Activated CD8-positive, alpha-beta T cell treated with anti-CD3 and anti-CD28 coated beads for 36 hours (primary cell): ENCODE data around the gene SPI1. TPM values are rescaled to one million over a fixed set of nuclear protein-coding genes. Genes with fewer than 3 reads are reported as not detected.

Source experiments
- ATAC-seq: fragments of 200-7000 bp; cut with Tn5 transposase; one replicate; pipeline ENCODE4 v1.10.0; 2021; ENCODE audit warnings: mild to moderate bottlenecking, moderate library complexity
- CTCF ChIA-PET: fragments of 350-600 bp; sonication (Branson Sonifier 250); formaldehyde crosslinking; loops from one replicate; lab custom pipeline; 2021; ENCODE audit warnings: antibody characterized with exemption; lab: Charles Lee
- POLR2A ChIA-PET: fragments of 350-600 bp; sonication (Branson Sonifier 250); formaldehyde crosslinking; loops from one replicate; lab custom pipeline; 2021; ENCODE audit warnings: antibody characterized with exemption; lab: Charles Lee
- DNase-seq: peaks from one replicate; pipeline ENCODE4 v3.0.0-alpha.2; 2020
- H3K27ac Mint-ChIP-seq: one replicate; pipeline ENCODE4 v1.8.0; 2021; ENCODE audit warnings: mild to moderate bottlenecking, mixed read lengths
- H3K27me3 Mint-ChIP-seq: one replicate; pipeline ENCODE4 v1.8.0; 2021; ENCODE audit warnings: mixed read lengths
- H3K36me3 Mint-ChIP-seq: one replicate; pipeline ENCODE4 v1.8.0; 2021; ENCODE audit warnings: low read depth, mixed read lengths
- H3K4me1 Mint-ChIP-seq: one replicate; pipeline ENCODE4 v1.8.0; 2021; ENCODE audit warnings: low read depth, mixed read lengths
- H3K4me3 Mint-ChIP-seq: one replicate; pipeline ENCODE4 v1.8.0; 2021; ENCODE audit warnings: mild to moderate bottlenecking, moderate library complexity, mixed read lengths
- H3K9me3 Mint-ChIP-seq: one replicate; pipeline ENCODE4 v1.8.0; 2021; ENCODE audit warnings: mixed read lengths
- intact Hi-C: fragments of 100-400 bp; cut with micrococcal nuclease; formaldehyde crosslinking; loops from one replicate; pipeline ENCODE4 v1.10.0; 2022
- total RNA-seq, 2 experiments: library from RNA; stranded (reverse); gene quantifications; one replicate each; pipeline ENCODE4 v1.2.3, GENCODE V29; 2021
- TF ChIP-seq, protein P1 (sequence below): fragments of 200-600 bp; IDR thresholded peaks from one replicate; pipeline ENCODE4 v1.8.0; 2022; ENCODE audit warnings: antibody characterized with exemption, mild to moderate bottlenecking

The SPI1 gene
- total RNA-seq, 2 experiments from 2014 or later = 0.25 TPM; not detected in 1

DNA sequence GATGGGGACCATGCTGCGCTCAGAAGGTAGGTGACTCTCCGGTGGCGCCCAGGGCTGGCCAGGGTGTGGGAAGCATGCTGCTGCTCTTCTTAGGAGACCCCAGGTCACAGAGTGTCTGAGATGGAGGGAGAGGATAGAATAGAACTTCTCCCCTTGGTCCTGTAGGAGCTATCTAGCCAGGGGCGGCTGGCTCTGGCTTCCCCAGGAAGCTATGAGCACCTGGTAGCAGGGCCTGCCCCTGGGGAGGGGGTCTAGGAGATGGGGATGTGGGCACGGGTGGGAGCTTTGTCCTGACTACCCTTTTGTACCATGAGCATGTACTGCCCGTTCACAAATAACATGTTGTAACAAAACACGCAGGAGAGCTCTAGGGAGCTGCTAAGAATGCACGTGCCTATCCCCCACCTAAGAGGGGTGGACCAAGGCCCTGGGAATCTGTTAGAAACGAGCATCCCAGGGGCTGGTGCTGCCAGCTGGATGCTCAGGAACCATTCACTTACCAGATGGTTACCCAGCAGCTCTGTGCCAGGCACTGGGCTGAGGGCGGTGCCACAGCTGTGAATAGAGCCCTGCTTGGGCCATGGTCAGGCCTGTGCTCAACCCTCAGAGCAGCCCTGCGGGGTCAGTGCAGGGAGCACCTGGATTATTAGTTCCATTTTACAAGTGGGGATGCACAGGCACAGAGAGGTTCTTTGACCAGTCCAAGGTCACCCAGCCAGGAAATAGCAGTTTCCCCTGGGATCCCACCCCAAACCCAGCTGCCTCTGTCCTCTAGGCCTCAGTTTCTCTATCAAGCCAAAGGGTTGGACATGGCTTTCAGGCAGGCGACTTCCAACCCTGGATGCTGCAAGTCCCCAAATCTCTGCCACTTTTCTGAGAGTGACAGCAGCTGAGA lies 32.3 kb upstream of the SPI1 start:
- Mint-ChIP-seq H3K4me3 (no peak overlapping the region), H3K4me1 (peaks cover 21% of the 10 kb centered on the region), H3K9me3 (no peaks in the 10 kb centered on the region), H3K27ac (no peak overlapping the region), H3K27me3 (no peaks in the 10 kb centered on the region), H3K36me3 (no peaks in the 10 kb centered on the region)
- intact Hi-C loops = no loop called here
- ATAC-seq = no peak
- TF ChIP-seq, protein P1, sequence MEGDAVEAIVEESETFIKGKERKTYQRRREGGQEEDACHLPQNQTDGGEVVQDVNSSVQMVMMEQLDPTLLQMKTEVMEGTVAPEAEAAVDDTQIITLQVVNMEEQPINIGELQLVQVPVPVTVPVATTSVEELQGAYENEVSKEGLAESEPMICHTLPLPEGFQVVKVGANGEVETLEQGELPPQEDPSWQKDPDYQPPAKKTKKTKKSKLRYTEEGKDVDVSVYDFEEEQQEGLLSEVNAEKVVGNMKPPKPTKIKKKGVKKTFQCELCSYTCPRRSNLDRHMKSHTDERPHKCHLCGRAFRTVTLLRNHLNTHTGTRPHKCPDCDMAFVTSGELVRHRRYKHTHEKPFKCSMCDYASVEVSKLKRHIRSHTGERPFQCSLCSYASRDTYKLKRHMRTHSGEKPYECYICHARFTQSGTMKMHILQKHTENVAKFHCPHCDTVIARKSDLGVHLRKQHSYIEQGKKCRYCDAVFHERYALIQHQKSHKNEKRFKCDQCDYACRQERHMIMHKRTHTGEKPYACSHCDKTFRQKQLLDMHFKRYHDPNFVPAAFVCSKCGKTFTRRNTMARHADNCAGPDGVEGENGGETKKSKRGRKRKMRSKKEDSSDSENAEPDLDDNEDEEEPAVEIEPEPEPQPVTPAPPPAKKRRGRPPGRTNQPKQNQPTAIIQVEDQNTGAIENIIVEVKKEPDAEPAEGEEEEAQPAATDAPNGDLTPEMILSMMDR = no peak
- ChIA-PET CTCF (interaction anchor here (0.6 to 6.7 kb wide), 17 partner anchors 8 to 170 kb away, joined by 3 to 108 read pairs (median 5); partner anchors contain the start of genes PSMC3 and SPI1), POLR2A (interaction anchor here (0.9 to 6.4 kb wide), 7 partner anchors 8 to 231 kb away, joined by 3 to 54 read pairs (median 5); partner anchors contain the start of genes ACP2 and PSMC3)
- no peak for DNase-seq

DNA sequence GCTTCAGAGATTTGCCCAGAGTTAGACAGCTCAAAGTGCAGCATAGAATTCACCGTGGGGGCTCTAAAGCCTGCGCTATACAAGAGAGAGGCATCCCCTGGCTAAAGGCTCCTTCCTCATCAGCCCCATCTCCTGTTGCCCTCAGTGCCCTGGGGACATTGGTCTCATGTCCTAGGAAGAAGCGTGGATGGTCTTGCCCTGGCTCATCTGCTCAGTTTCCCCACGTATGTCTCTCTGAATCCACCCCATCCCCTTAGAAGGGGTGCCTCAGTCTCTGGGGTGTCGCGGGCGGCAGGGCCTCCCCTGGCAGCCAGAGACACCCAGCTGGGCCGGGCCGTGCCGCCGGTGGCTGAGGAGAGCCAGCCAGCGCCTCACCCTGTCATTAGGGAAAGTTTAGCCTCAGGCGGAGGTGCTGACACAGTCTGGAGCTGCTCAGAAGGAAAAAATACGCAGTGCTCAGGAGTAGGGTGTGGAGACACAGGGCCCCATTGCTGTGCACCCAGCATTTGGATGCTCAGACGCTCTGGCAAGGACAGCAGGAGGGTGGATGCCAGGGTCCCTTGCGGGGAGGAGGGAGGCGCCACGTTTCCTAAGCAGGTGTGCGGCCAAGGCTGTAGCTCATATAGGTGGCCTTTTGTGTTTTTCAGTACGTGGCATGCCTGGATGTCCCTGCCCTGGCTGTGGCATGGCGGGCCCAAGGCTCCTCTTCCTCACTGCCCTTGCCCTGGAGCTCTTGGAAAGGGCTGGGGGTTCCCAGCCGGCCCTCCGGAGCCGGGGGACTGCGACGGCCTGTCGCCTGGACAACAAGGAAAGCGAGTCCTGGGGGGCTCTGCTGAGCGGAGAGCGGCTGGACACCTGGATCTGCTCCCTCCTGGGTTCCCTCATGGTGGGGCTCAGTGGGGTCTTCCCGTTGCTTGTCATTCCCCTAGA lies 31.4 kb upstream of the SPI1 start:
- TF ChIP-seq, protein P1 = no peak
- ChIA-PET POLR2A (interaction anchor here (0.9 to 6.4 kb wide), 5 partner anchors 7 to 16 kb away, joined by 4 to 54 read pairs (median 12); partner anchors contain the start of gene PSMC3), CTCF (interaction anchor here (1.1 to 6.7 kb wide), 5 partner anchors 9 to 38 kb away, joined by 3 to 108 read pairs (median 4); partner anchors contain the start of gene PSMC3)
- H3K27me3 Mint-ChIP-seq = no peaks in the 10 kb centered on the region
- H3K36me3 Mint-ChIP-seq = no peaks in the 10 kb centered on the region
- no peaks in the 10 kb centered on the region for H3K9me3 Mint-ChIP-seq
- H3K4me3 Mint-ChIP-seq = peak overlapping the region; percentile 88
- no peak for ATAC-seq
- no peak for DNase-seq
- peak overlapping the region; percentile 94 for H3K27ac Mint-ChIP-seq
- intact Hi-C loops = loop anchor here (2.0 kb wide), 1 partner anchor 37 kb away; no protein-coding TSS in a partner anchor
- peaks cover 21% of the 10 kb centered on the region for H3K4me1 Mint-ChIP-seq

DNA sequence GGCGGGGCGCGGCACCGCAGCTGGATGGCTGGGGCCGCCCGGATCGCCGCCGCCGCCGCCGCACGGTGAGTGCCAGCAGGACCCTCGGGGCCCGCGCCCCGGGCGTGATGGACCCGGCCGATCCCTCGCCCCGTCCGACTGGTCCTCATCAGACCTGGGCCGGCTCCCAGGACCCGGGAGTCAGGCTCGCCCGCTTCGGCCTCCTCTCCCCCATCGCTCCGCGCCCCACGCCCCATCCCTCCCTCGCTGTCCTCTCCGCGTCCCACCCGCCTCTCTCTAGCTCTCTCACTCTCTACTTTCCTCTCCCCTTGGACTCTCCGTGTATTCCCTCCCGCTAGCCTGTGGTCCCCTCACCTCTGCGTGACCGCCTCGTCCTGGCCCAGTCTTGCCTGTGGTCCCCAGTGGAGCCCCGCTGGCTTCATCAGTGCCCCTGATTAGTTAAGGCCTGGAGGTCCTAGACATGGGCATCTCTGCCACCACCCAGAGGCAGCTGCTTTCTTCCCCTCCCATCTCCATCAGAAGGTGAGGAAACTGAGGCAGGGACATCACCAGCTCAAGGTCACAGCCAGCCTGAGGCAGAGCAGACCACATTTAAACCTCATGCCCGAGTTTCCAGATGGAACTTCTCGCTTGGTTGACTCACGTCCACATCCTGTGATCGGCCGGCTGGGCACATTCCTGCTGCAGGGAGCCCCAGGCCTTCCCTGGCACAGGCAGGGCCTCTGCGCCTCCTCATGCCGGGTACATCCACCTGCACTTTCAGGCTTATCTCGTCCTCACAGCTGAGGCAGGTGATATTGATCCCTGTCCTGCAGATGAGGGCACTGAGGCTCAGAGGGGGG lies 30.5 kb upstream of the SPI1 start:
- Mint-ChIP-seq H3K27me3 (no peaks in the 10 kb centered on the region), H3K36me3 (no peaks in the 10 kb centered on the region)
- intact Hi-C loops = loop anchor here (2.0 kb wide), 1 partner anchor 36 kb away; no protein-coding TSS in a partner anchor

More for the DNA sequence above, 30.5 kb upstream of the SPI1 start:
- Mint-ChIP-seq H3K4me1 (peaks cover 21% of the 10 kb centered on the region), H3K9me3 (no peaks in the 10 kb centered on the region), H3K4me3 (peak overlapping the region; percentile 88), H3K27ac (peak overlapping the region; percentile 94)
- ChIA-PET POLR2A (interaction anchor here (1.2 to 6.4 kb wide), 3 partner anchors 8 to 17 kb away, joined by 4 to 54 read pairs (median 15); partner anchors contain the start of gene PSMC3), CTCF (interaction anchor here (1.1 to 6.7 kb wide), 4 partner anchors 14 to 37 kb away, joined by 3 to 108 read pairs (median 46); partner anchors contain the start of gene PSMC3)
- TF ChIP-seq, protein P1 = no peak
- ATAC-seq = peak; percentile 0
- DNase-seq = no peak
